ENCODE results near the gene GTPBP6. TPM values are rescaled to one million over a fixed set of nuclear protein-coding genes. Genes with fewer than 3 reads are reported as not detected.
"Not testable (repeated sequence)": the region's sequence is repeated elsewhere in the genome, so short reads cannot be mapped to it uniquely, and the experiment has no call there.

Gene GTPBP6
- total RNA-seq, 1 donor from 2014 or later = 49.8 TPM

GRCh38 chrX:274904-275475, 43.6 kb downstream of the GTPBP6 start:
- intact Hi-C loops (cut with micrococcal nuclease) = no loop called here

- intact Hi-C loops (cut with micrococcal nuclease) = no loop called here
These were observed 47.7 kb downstream of the GTPBP6 start for GRCh38 chrX:270848-271367.

GRCh38 chrX:267771-268261, 50.8 kb downstream of the GTPBP6 start:
- intact Hi-C loops (cut with micrococcal nuclease) = no loop called here

GRCh38 chrX:265502-265901, 53.1 kb downstream of the GTPBP6 start:
- intact Hi-C loops (cut with micrococcal nuclease) = no loop called here

GRCh38 chrX:264634-265455, 53.8 kb downstream of the GTPBP6 start:
- intact Hi-C loops (cut with micrococcal nuclease) = no loop called here

GRCh38 chrX:264006-264405, 54.6 kb downstream of the GTPBP6 start:
- intact Hi-C loops (cut with micrococcal nuclease) = not testable (repeated sequence)

GRCh38 chrX:262381-262909, 56.2 kb downstream of the GTPBP6 start:
- intact Hi-C loops (cut with micrococcal nuclease) = no loop called here

GRCh38 chrX:261919-262352, 56.7 kb downstream of the GTPBP6 start:
- intact Hi-C loops (cut with micrococcal nuclease) = no loop called here

GRCh38 chrX:261167-261918, 57.3 kb downstream of the GTPBP6 start:
- intact Hi-C loops (cut with micrococcal nuclease) = no loop called here

GRCh38 chrX:259692-260355, 58.8 kb downstream of the GTPBP6 start:
- intact Hi-C loops (cut with micrococcal nuclease) = no loop called here

GRCh38 chrX:258291-259040, 60.1 kb downstream of the GTPBP6 start:
- intact Hi-C loops (cut with micrococcal nuclease) = no loop called here

GRCh38 chrX:257681-258289, 60.8 kb downstream of the GTPBP6 start:
- intact Hi-C loops (cut with micrococcal nuclease) = no loop called here

- intact Hi-C loops (cut with micrococcal nuclease) = not testable (repeated sequence)
These were observed 61.5 kb downstream of the GTPBP6 start for GRCh38 chrX:257054-257453.

- intact Hi-C loops (cut with micrococcal nuclease) = no loop called here
These were observed 62.7 kb downstream of the GTPBP6 start for GRCh38 chrX:255923-256331.

Other genes with a start within 250 kb of the GTPBP6 start
- gene PLCXD1, start 37.4 kb downstream of the GTPBP6 start, total RNA-seq = 61.2 and 63.4 TPM in 2 replicates
- gene PPP2R3B, start 68.1 kb upstream of the GTPBP6 start, total RNA-seq = 29.1 and 34.9 TPM in 2 replicates

Data from T-helper 2 cell treated with Interferon-gamma antibody and Interleukin-4, amounts not matched to agents 100 ng/mL and 5 ng/mL, for 36 hours (primary cell).